Activated CD8-positive, alpha-beta T cell treated with anti-CD3 and anti-CD28 coated beads, Interleukin-2, amount 10 ng/mL, durations not matched to agents 7 days and 5 days (primary cell): ENCODE results near the gene DCP2. TPM values are rescaled to one million over a fixed set of nuclear protein-coding genes. Genes with fewer than 3 reads are reported as not detected.

ENCODE experiments used
- ATAC-seq: fragments of 150-1000 bp; cut with Tn5 transposase; one replicate; pipeline ENCODE4 v1.10.0; 2021; ENCODE audit warnings: moderate library complexity
- CTCF ChIA-PET: fragments of 350-600 bp; sonication (Branson Sonifier 250); formaldehyde crosslinking; loops from one replicate; lab custom pipeline; 2021; ENCODE audit warnings: antibody characterized with exemption; lab: Charles Lee
- POLR2A ChIA-PET: fragments of 350-600 bp; sonication (Branson Sonifier 250); formaldehyde crosslinking; loops from one replicate; lab custom pipeline; 2021; ENCODE audit warnings: antibody characterized with exemption; lab: Charles Lee
- DNase-seq: peaks from one replicate; pipeline ENCODE4 v3.0.0-alpha.2; 2020
- H3K27ac Mint-ChIP-seq: one replicate; pipeline ENCODE4 v1.8.0; 2021; ENCODE audit warnings: mild to moderate bottlenecking, mixed read lengths
- H3K27me3 Mint-ChIP-seq: one replicate; pipeline ENCODE4 v1.8.0; 2021; ENCODE audit warnings: low read depth, mixed read lengths
- H3K36me3 Mint-ChIP-seq: one replicate; pipeline ENCODE4 v1.8.0; 2021; ENCODE audit warnings: low read depth, mixed read lengths
- H3K4me1 Mint-ChIP-seq: one replicate; pipeline ENCODE4 v1.8.0; 2021; ENCODE audit warnings: low read depth, mixed read lengths
- H3K4me3 Mint-ChIP-seq: one replicate; pipeline ENCODE4 v1.8.0; 2021; ENCODE audit warnings: mild to moderate bottlenecking, mixed read lengths
- H3K9me3 Mint-ChIP-seq: one replicate; pipeline ENCODE4 v1.8.0; 2022; ENCODE audit warnings: mixed read lengths; ENCODE audit not compliant: insufficient read depth
- total RNA-seq, 2 experiments: library from RNA; stranded (reverse); gene quantifications; one replicate each; pipeline ENCODE4 v1.2.3, GENCODE V29; 2021

The DCP2 gene
- total RNA-seq, 2 experiments from 2014 or later, result 119 to 128 TPM

DNA sequence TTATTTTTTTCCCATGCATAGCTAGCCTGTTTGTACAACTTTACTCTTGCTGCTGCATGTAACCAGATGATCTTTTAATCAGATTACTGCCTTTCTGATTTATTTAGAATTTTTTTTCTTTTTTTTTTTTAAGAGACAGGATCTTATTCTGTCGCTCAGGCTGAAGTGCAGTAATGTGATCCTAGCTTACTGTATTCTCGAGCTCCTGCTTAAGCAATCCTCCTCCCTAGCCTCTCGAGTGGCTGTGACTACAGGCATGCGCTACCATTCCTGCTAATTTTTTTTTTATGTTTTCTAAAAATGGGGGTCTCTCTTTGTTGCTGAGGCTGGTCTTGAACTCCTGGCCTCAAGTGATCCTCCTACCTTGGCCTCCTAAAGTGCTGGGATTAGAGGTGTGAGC lies 9.6 kb downstream of the DCP2 start:
- H3K4me1 Mint-ChIP-seq, result peaks cover 53% of the 10 kb centered on the region
- H3K4me3 Mint-ChIP-seq, result no peak overlapping the region
- CTCF ChIA-PET, result interaction anchor here (1.4 to 4.8 kb wide), 3 partner anchors 9 to 351 kb away, joined by 4 to 63 read pairs (median 4); no protein-coding TSS in a partner anchor
- H3K9me3 Mint-ChIP-seq, result no peaks in the 10 kb centered on the region
- no peaks in the 10 kb centered on the region for H3K27me3 Mint-ChIP-seq
- POLR2A ChIA-PET, result interaction anchor here (0.6 to 1.3 kb wide), 3 partner anchors 10 to 36 kb away, joined by 3 to 7 read pairs (median 4); partner anchors contain the start of gene DCP2
- peaks cover 53% of the 10 kb centered on the region for H3K36me3 Mint-ChIP-seq
- DNase-seq (no peak), ATAC-seq (no peak)
- no peak overlapping the region for H3K27ac Mint-ChIP-seq

DNA sequence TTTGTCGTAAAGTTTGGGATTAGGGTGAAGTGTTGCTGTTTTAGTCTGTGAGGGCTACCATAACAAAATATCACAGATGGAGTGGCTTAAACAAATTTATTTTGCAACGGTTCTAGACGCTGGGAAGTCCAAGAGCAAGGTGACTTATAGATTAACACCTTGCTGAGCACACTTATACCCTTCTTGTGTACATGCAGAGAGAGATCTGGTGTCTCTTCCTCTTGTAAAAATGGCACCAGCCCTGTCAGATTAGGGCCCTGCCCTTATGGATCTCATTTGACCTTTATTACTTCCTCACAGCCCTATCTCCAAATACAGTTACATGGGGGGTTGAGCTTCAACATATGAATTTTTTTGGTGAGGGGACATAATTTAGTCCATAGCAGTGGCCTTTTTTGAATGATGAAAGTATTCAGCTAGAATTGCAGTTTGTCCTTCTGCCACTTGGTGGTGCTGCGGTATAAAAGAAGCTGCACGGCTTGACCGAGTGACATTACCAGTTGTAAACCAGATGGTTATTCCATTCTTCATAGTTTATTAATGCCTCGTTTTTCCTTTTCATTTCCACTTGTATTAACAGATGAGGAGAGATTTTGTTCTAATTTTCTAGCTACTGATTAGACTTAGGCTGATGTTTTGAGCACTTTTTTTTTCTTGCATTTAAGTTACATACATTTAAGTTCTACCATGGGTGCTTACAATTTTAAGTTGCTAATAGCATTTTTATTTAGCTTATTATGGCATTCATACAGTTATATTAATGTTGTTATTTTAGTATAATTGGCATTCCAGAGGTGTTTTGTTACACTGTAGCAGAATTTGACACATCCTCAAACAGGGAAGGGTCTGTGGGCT lies 19.4 kb downstream of the DCP2 start:
- Mint-ChIP-seq H3K9me3 (no peaks in the 10 kb centered on the region), H3K27ac (no peak overlapping the region)

DNA sequence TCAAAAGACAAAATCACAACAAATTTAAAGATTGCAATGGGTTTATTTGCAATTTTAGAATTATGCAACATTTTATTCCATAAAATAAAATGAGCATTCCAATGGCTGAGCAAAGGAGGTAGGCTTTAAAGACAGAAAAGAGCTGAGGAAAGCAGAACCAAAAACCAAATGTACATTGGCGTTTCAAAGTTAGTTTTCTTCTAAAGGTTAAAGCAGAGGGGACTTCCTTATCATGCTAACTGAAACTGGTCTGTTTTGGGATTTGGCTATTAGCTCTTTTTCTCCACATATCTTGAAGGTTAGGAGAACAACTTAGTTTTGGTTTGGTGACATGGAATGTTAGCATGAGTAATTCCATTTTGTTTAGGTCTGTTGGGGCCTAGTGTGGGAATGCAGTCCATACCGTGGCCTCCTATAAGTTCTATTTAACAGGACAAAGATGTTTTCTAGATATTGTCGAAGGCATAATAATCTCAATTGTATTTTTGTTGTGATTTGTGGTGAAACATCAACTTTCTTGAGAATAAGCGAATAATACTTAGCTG lies 20.3 kb downstream of the DCP2 start:
- ChIA-PET CTCF (interaction anchor here (0.6 to 4.5 kb wide), 71 partner anchors 10 to 616 kb away, joined by 3 to 83 read pairs (median 6); partner anchors contain the start of genes DCP2, SRP19 and YTHDC2), POLR2A (interaction anchor here (0.8 kb wide), 1 partner anchor 21 kb away, joined by 5 read pairs; the partner anchor contains the start of gene DCP2)
- Mint-ChIP-seq H3K27ac (no peak overlapping the region), H3K4me3 (no peak overlapping the region), H3K27me3 (no peaks in the 10 kb centered on the region), H3K9me3 (no peaks in the 10 kb centered on the region), H3K4me1 (peaks cover 15% of the 10 kb centered on the region), H3K36me3 (peaks cover 46% of the 10 kb centered on the region)
- no peak for DNase-seq
- ATAC-seq, result no peak

More for the DNA sequence above, 19.4 kb downstream of the DCP2 start:
- peaks cover 19% of the 10 kb centered on the region for H3K4me1 Mint-ChIP-seq
- ChIA-PET POLR2A (interaction anchor here (0.8 to 1.2 kb wide), 2 partner anchors 20 to 334 kb away, joined by 3 to 5 read pairs; partner anchors contain the start of gene DCP2), CTCF (interaction anchor here (0.6 to 4.5 kb wide), 86 partner anchors 10 to 616 kb away, joined by 3 to 83 read pairs (median 5); partner anchors contain the start of genes DCP2, SRP19 and YTHDC2)
- peak; percentile 82 for ATAC-seq
- no peaks in the 10 kb centered on the region for H3K27me3 Mint-ChIP-seq
- H3K4me3 Mint-ChIP-seq, result no peak overlapping the region
- H3K36me3 Mint-ChIP-seq, result peaks cover 46% of the 10 kb centered on the region
- peak; percentile 82 for DNase-seq

DNA sequence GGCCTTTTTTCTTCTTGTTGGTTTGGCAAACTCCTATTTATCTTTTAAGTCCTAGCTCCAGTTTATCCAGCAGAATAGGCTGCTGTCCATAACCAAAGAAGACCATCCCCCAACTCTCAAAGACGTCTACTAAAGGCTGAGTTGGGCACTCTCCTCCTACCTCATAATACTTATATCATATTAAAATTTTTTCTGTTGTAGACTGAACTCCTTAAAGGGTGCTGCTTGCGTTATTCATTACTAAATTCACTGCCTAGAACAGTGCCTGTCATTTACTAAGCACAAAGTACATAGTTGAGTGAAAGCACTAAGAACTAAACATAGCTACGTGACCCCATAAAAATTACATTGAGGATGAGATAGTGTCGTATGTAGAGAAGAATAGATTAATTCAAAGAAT lies 21.7 kb downstream of the DCP2 start:
- POLR2A ChIA-PET, result no interaction called here
- no peak overlapping the region for H3K27ac Mint-ChIP-seq
- no peak for DNase-seq
- no peaks in the 10 kb centered on the region for H3K9me3 Mint-ChIP-seq
- CTCF ChIA-PET, result interaction anchor here (3.2 to 4.5 kb wide), 3 partner anchors 9 to 331 kb away, joined by 24 to 83 read pairs (median 35); no protein-coding TSS in a partner anchor
- ATAC-seq, result no peak
- H3K36me3 Mint-ChIP-seq, result peaks cover 47% of the 10 kb centered on the region
- H3K4me3 Mint-ChIP-seq, result no peak overlapping the region
- H3K27me3 Mint-ChIP-seq, result no peaks in the 10 kb centered on the region
- peaks cover 14% of the 10 kb centered on the region for H3K4me1 Mint-ChIP-seq

DNA sequence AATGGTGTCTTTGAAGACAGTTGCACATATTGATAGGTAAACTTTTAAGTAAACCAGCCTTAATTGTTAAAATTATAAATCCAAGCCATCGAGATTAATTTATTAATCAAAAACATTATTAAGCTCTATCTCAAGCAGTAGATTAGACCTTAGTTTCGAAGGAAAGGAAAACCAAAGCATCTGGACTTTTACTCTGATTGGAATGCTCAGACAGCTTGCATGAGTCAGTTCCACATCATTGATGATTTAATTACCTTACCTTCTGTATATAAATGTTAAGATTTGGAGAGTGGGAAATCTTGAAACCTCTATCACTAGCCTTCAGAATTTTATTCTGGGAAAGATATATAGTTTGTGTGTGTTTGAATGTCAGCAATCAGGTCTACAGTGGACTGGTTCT lies 23.9 kb downstream of the DCP2 start:
- Mint-ChIP-seq H3K9me3 (no peaks in the 10 kb centered on the region), H3K4me1 (peaks cover 16% of the 10 kb centered on the region), H3K36me3 (peaks cover 47% of the 10 kb centered on the region), H3K4me3 (no peak overlapping the region), H3K27ac (no peak overlapping the region), H3K27me3 (no peaks in the 10 kb centered on the region)
- POLR2A ChIA-PET, result no interaction called here
- DNase-seq (no peak), ATAC-seq (no peak)
- CTCF ChIA-PET, result interaction anchor here (1.3 kb wide), 1 partner anchor 379 kb away, joined by 4 read pairs; no protein-coding TSS in a partner anchor

DNA sequence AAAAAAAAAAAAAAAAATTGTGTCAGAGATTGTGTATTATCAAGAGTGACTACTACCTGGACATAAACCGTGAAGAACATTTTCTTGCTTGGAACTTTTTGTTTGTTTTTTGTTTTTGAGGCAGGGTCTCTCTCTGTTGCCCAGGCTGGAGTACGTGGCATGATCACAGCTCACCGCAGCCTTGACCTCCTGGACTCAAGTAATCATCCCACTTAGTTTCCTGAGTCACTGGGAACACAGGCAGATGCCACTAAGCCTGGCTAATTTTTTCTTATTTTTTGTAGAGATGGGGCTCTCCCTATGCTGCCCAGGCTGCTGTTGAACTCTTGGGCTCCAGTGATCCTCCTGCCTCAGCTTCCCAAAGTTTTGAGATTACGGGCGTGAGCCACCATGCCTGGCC lies 25.8 kb downstream of the DCP2 start:
- Mint-ChIP-seq H3K36me3 (peaks cover 48% of the 10 kb centered on the region), H3K27ac (no peak overlapping the region), H3K4me1 (peaks cover 8% of the 10 kb centered on the region), H3K27me3 (no peaks in the 10 kb centered on the region), H3K4me3 (no peak overlapping the region), H3K9me3 (no peaks in the 10 kb centered on the region)
- ChIA-PET CTCF (interaction anchor here (1.0 to 1.1 kb wide), 2 partner anchors 13 to 328 kb away, joined by 4 read pairs; no protein-coding TSS in a partner anchor), POLR2A (no interaction called here)
- DNase-seq (no peak), ATAC-seq (no peak)

DNA sequence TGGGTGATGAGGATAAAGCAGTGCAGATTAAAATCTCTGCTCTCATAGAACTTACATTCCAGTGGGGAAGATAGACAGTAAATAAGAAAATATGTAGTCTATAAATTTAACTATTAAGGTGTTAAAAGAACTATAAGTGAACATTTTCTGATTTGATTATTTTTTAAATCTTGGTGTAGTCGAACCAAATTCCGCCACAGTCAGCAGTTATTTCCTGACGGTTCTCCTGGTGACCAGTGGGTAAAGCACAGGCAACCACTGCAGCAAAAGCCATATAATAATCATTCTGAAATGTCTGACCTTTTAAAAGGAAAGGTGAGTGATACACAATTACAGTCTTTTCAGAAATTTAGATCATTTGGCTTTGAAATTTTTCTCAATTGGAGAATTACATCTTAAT lies 27.2 kb downstream of the DCP2 start:
- H3K27me3 Mint-ChIP-seq, result no peaks in the 10 kb centered on the region
- peaks cover 51% of the 10 kb centered on the region for H3K36me3 Mint-ChIP-seq
- ATAC-seq, result no peak
- POLR2A ChIA-PET, result no interaction called here
- no peak overlapping the region for H3K27ac Mint-ChIP-seq
- no peaks in the 10 kb centered on the region for H3K9me3 Mint-ChIP-seq
- no peak overlapping the region for H3K4me3 Mint-ChIP-seq
- H3K4me1 Mint-ChIP-seq, result peaks cover 8% of the 10 kb centered on the region
- DNase-seq, result no peak
- CTCF ChIA-PET, result interaction anchor here (1.1 to 1.2 kb wide), 2 partner anchors 11 to 19 kb away, joined by 3 to 4 read pairs; no protein-coding TSS in a partner anchor

DNA sequence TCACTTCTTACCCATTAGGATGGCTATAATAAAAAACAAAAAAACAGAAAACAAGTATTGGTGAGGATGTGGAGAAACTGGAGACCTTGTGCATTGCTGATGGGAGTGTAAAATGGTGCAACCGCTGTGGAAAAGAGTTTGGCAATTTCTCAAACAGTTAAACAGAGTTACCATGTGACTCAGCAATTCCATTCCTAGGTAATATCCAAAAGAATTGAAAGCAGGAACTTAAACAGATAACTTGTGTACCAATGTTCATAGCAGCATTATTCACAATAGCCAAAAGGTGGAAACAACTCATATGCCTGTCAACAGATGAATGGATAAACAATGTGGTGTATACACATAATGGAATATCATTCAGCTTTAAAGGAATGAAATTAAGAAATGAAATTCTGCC lies 28.9 kb downstream of the DCP2 start:
- H3K4me1 Mint-ChIP-seq, result peaks cover 8% of the 10 kb centered on the region
- POLR2A ChIA-PET, result no interaction called here
- CTCF ChIA-PET, result interaction anchor here (4.1 kb wide), 1 partner anchor 9 kb away, joined by 35 read pairs; no protein-coding TSS in a partner anchor
- ATAC-seq (no peak), DNase-seq (no peak)
- no peak overlapping the region for H3K27ac Mint-ChIP-seq
- no peak overlapping the region for H3K4me3 Mint-ChIP-seq
- peaks cover 56% of the 10 kb centered on the region for H3K36me3 Mint-ChIP-seq
- H3K9me3 Mint-ChIP-seq, result no peaks in the 10 kb centered on the region
- H3K27me3 Mint-ChIP-seq, result no peaks in the 10 kb centered on the region

DNA sequence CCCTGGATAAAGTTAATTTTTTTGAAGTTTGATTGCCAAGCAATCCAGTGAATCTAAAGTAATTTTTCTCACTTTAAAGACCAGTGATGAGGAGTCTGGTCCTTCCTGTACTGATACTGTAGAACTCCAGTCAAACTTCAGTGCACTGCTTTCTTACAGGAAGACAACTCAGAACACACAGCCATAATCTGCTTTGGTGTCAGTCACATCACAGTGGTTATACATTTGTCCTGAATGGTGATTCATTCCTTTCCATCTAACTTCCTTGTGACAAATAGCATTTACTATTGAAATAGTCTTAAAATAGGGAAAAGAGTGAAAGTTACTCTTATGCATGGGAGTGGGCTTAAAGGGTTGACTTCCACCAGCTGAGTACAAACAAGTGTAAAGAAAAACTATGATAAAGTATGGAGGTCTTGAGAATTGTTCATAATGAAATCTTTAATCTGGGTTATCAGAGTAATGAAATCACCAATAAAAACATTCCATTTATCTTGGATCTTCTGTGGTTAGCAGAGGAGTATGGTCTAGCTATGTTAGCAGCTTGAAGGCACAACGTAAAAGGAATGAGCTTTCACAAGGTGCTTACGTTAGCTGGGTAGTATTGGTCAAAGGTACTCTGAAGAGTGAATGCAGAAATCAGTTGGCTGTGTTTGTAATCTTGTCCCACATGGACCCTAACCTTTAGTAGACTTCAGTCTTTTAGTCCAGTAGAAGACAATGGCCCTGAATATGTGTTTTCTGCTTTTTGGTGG lies 41.5 kb downstream of the DCP2 start:
- ATAC-seq (no peak), DNase-seq (no peak)
- no peak overlapping the region for H3K27ac Mint-ChIP-seq
- no peaks in the 10 kb centered on the region for H3K9me3 Mint-ChIP-seq
- peaks cover 57% of the 10 kb centered on the region for H3K4me1 Mint-ChIP-seq
- POLR2A ChIA-PET, result interaction anchor here (0.6 kb wide), 1 partner anchor 546 kb away, joined by 3 read pairs; no protein-coding TSS in a partner anchor
- CTCF ChIA-PET, result interaction anchor here (9.1 kb wide), 1 partner anchor 22 kb away, joined by 83 read pairs; no protein-coding TSS in a partner anchor
- H3K4me3 Mint-ChIP-seq, result no peak overlapping the region
- H3K36me3 Mint-ChIP-seq, result peaks cover 76% of the 10 kb centered on the region
- H3K27me3 Mint-ChIP-seq, result no peaks in the 10 kb centered on the region

DNA sequence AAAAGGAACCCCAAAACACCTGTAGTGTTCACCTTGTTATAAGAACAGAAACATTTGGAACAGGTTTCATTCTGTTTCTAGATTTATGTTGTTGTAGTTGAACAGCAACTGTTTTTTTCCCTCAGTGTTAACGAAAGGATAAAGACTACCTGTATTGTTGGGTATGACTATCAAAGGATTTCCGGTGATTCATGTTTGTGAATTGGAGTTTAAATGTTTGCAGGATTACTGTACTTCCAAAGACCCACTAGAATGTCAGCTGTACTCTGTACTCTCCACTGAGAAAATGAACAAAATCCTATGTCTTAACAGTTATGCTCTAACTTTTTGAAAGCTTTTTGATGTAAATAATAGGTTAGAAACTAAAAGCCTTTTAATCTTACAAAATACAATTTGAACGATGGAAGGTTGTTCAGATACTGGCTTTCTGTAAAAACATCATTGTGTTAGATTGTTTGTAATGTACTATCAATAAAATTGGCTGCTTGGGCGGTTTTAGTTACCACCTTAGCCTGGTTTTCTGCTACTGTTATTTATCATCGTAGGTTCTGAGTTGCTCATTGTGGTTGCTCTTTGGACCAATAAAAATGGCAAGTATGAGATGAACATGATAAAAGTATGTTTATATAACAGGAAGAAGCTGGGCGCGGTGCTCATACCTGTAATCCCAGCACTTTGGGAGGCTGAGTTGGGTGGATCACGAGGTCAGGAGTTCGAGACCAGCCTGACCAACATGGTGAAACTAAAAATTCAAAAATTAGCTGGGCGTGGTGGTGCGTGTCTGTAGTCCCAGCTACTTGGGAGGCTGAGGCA lies 44.1 kb downstream of the DCP2 start:
- peaks cover 70% of the 10 kb centered on the region for H3K4me1 Mint-ChIP-seq
- no peaks in the 10 kb centered on the region for H3K27me3 Mint-ChIP-seq
- POLR2A ChIA-PET, result interaction anchor here (2.9 kb wide), 1 partner anchor 45 kb away, joined by 14 read pairs; the partner anchor contains the start of gene DCP2
- CTCF ChIA-PET, result interaction anchor here (9.1 kb wide), 1 partner anchor 25 kb away, joined by 83 read pairs; no protein-coding TSS in a partner anchor
- no peaks in the 10 kb centered on the region for H3K9me3 Mint-ChIP-seq
- ATAC-seq (no peak), DNase-seq (no peak)
- H3K27ac Mint-ChIP-seq, result no peak overlapping the region
- no peak overlapping the region for H3K4me3 Mint-ChIP-seq
- peaks cover 73% of the 10 kb centered on the region for H3K36me3 Mint-ChIP-seq
